Vagina (tissue), 2 donors: ENCODE results near the gene CEACAM19.

Source experiments
- POLR2AphosphoS5 ChIP-seq, 2 donors: sonication (generic); formaldehyde crosslinking; IDR thresholded peaks; one replicate each; pipeline ENCODE4 v1.9.0; 2017; ENCODE audit warnings: antibody characterized with exemption in 2 of 2, mild to moderate bottlenecking in 2 of 2, low read depth in 1 of 2; ENCODE audit not compliant: insufficient read depth in 1 of 2
- TF ChIP-seq, protein P1 (sequence below), 3 experiments: fragments of 450-650 bp in 2 of 3; fragments of 200-600 bp in 1 of 3; sonication (generic) in 1 of 3; IDR thresholded peaks; one replicate each; pipeline ENCODE4 v1.5.1; 2017 to 2019; ENCODE audit warnings: antibody characterized with exemption in 3 of 3, mild to moderate bottlenecking in 2 of 3, moderate library complexity in 2 of 3

DNA sequence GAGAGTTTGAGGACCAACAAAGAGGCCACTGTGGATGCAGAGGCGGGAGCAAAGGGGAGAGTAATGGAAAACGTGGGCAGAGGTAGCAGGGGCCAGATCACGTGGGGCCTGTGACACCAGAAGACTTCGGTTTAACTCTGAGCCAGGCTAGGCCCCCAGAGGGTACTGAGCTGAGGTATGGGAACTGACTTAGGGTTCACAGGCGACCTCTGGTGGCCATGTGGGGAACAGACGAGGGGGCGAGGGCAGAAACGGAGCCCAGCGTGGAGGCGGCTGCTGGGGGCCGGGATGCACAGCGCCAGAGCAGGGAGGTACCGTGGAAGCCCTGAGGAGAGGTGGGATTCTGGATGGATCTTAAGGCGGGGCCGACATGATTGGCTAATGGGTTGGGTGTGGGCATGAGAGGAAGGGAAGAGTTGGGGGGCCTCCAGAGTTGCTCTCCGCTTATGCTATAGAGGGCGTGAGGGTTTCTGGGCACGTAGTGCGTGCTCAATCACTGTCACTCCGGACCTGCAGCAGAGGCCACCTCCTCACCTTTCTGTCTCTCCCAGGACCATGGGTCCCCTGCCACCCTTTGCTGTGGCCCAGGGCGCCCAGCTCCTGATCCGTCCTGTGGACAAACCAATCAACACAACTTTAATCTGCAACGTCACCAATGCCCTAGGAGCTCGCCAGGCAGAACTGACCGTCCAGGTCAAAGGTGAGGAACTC lies 13.9 kb upstream of the CEACAM19 start:
- TF ChIP-seq POLR2AphosphoS5 (IDR thresholded peaks at IDR 0.05; ENCODE audit: insufficient read depth in 1 of 2, low read depth in 1 of 2): no peak
- TF ChIP-seq, protein P1, sequence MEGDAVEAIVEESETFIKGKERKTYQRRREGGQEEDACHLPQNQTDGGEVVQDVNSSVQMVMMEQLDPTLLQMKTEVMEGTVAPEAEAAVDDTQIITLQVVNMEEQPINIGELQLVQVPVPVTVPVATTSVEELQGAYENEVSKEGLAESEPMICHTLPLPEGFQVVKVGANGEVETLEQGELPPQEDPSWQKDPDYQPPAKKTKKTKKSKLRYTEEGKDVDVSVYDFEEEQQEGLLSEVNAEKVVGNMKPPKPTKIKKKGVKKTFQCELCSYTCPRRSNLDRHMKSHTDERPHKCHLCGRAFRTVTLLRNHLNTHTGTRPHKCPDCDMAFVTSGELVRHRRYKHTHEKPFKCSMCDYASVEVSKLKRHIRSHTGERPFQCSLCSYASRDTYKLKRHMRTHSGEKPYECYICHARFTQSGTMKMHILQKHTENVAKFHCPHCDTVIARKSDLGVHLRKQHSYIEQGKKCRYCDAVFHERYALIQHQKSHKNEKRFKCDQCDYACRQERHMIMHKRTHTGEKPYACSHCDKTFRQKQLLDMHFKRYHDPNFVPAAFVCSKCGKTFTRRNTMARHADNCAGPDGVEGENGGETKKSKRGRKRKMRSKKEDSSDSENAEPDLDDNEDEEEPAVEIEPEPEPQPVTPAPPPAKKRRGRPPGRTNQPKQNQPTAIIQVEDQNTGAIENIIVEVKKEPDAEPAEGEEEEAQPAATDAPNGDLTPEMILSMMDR (IDR thresholded peaks at IDR 0.05): peak; percentile 68 to 89 (median 85)
